ENCODE measurements around the gene VWA2. TPM values are rescaled to one million over a fixed set of nuclear protein-coding genes. Genes with fewer than 3 reads are reported as not detected.

Gene VWA2
- total RNA-seq, 6 experiments from 2014 or later = 0.07 TPM; not detected in 5

GRCh38 chr10:114279289-114279688 lies 40.2 kb downstream of the VWA2 start:
- Mint-ChIP-seq H3K27me3 (ENCODE audit: insufficient read depth) (peaks cover 31% of the 10 kb centered on the region), H3K27ac (no peak overlapping the region), H3K36me3 (ENCODE audit: low read depth) (no peaks in the 10 kb centered on the region), H3K9me3 (no peaks in the 10 kb centered on the region), H3K4me3 (no peak overlapping the region), H3K4me1 (ENCODE audit: low read depth) (no peaks in the 10 kb centered on the region)
- DNase-seq = no peak
- TF ChIP-seq CTCF (IDR thresholded peaks at IDR 0.05) = no peak

DNA sequence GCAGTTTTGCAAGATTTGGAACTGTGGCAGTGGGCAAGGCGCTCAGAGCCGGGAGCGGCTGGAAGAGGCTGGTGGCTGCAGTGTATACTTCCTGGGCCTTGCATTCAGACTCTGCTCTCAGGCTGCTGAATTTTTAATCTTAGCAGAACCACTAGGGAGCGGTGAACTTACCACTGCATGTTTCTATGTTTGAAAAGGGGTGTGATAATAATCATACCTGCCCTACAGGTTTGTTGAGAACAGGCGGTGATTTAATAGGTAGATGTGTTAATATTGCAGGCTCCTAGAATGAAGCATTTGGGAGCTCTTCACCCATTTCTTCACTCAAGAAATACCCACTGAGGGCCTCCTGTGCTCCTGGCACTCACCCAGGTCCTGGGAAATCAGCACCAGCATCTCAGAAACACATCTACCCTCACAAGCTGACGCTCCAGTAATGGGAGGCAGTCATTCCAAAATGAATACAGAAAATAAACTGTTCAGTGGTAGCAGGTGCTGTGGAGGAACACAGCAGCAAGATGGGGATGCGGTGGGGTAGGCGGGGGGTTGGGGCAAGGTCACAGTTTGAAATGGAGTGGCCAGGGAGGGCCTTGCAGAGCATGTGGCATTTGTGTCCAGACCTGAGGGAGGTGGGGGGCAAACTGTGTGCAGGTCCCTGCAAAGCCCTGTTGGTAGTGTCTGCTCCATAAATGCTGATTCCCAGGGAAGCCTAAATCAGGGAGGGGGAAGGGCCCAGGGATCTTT lies 41.0 kb downstream of the VWA2 start:
- Mint-ChIP-seq H3K4me3 (no peak overlapping the region), H3K27ac (no peak overlapping the region)

GRCh38 chr10:114281006-114281405 lies 42.0 kb downstream of the VWA2 start:
- Mint-ChIP-seq H3K4me1 (ENCODE audit: low read depth) (no peaks in the 10 kb centered on the region), H3K27ac (no peak overlapping the region), H3K36me3 (ENCODE audit: low read depth) (no peaks in the 10 kb centered on the region), H3K27me3 (ENCODE audit: insufficient read depth) (peaks cover 29% of the 10 kb centered on the region), H3K4me3 (no peak overlapping the region), H3K9me3 (no peaks in the 10 kb centered on the region)
- TF ChIP-seq CTCF (IDR thresholded peaks at IDR 0.05) = no peak
- DNase-seq = no peak

More for the DNA sequence above, 41.0 kb downstream of the VWA2 start:
- Mint-ChIP-seq H3K4me1 (ENCODE audit: low read depth) (no peaks in the 10 kb centered on the region), H3K27me3 (ENCODE audit: insufficient read depth) (peaks cover 31% of the 10 kb centered on the region), H3K9me3 (no peaks in the 10 kb centered on the region), H3K36me3 (ENCODE audit: low read depth) (no peaks in the 10 kb centered on the region)
- no peak for TF ChIP-seq CTCF (IDR thresholded peaks at IDR 0.05)
- DNase-seq = no peak

DNA sequence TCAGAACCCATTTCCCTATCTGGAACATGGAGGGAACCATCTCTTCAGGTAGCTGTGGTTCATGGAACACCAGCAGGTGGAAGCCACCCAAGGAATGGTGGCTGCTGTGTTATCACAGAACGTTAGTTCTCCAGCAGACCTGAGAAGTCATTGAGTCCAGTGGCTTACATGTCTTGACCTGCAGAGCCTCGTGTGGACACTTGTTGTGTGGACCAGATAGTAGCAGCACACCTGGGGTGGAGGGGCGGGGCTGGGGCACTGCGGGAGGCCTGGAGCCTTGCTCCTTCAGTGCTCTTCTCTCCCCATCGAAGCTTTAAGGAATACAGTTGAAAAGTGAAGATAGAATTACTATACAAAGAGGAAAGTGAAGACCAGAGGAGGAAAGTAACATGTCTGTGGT lies 42.4 kb downstream of the VWA2 start:
- H3K9me3 Mint-ChIP-seq = no peaks in the 10 kb centered on the region
- H3K27ac Mint-ChIP-seq = no peak overlapping the region
- no peak for TF ChIP-seq CTCF (IDR thresholded peaks at IDR 0.05)
- peaks cover 29% of the 10 kb centered on the region for H3K27me3 Mint-ChIP-seq (ENCODE audit: insufficient read depth)
- H3K36me3 Mint-ChIP-seq (ENCODE audit: low read depth) = no peaks in the 10 kb centered on the region
- DNase-seq = no peak
- H3K4me3 Mint-ChIP-seq = no peak overlapping the region
- H3K4me1 Mint-ChIP-seq (ENCODE audit: low read depth) = no peaks in the 10 kb centered on the region

DNA sequence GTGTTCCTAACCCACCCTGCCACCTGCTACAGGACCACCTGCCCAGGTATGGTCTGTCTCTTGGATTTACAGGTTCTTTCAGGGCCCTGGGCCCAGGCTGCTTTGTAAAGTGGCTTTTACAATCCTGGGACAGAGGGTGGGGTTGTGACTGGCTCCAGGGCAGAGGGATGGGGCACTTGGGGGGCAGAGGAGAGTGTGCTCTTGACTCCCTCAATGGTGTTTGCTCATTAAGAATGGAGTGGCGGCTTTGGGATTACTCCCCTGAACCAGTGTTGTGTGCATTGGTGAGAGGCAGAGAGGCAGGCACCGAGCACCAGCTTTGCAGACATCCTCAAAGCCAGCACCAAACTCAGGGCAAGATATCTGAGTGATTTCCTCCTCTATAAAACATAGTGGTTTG lies 43.5 kb downstream of the VWA2 start:
- H3K27ac Mint-ChIP-seq = no peak overlapping the region

More for the DNA sequence above, 43.5 kb downstream of the VWA2 start:
- Mint-ChIP-seq H3K36me3 (ENCODE audit: low read depth) (no peaks in the 10 kb centered on the region), H3K4me3 (no peak overlapping the region), H3K4me1 (ENCODE audit: low read depth) (no peaks in the 10 kb centered on the region), H3K27me3 (ENCODE audit: insufficient read depth) (peaks cover 35% of the 10 kb centered on the region), H3K9me3 (no peaks in the 10 kb centered on the region)
- no peak for TF ChIP-seq CTCF (IDR thresholded peaks at IDR 0.05)
- DNase-seq = no peak

Data from HFFc6 (cell line).